ENCODE data around the gene CCDC63.
A peak's percentile ranks its signal among the peaks of the same experiment; 100 is the strongest.
"Not testable (repeated sequence)": the region's sequence is repeated elsewhere in the genome, so short reads cannot be mapped to it uniquely, and the experiment has no call there.

Gene CCDC63

DNA sequence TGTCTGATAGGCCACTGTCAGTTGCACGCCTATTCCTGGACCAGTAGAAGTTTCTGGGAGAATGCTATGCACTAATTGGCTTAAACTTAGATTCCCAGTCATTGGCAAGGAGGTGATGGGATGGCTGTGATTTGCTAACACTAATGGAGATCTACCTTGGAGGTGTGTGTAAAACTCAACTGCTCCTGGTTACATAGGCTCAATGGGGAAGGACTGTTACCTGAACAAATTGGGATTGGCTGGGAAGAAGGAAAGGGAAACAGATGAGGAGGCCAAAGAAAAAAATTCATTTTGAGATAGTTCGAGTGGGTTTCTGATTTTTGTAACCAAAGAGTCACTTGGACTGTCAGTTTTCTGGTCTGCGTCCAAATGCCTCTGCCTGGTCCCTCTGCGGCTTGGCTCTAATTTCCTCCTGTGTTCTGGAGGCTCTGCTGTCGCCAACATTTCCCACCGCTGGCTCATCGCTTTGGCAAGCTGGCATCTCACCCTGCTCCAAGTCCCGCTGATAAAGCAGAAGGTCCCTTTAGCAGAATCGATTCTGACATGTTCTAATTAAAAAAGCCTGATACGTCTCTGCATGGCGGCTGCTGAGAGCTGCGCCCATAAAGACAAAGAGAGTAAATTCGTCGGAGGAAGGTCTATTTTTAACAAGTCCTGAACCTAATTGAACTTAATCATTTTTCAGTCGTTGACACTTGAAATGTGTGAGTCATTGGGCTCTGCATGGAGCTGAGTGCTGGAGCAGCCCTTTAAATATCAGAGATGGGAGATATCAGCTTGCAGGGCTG is 2.0 kb upstream of the CCDC63 start:
- no peak for DNase-seq

DNA sequence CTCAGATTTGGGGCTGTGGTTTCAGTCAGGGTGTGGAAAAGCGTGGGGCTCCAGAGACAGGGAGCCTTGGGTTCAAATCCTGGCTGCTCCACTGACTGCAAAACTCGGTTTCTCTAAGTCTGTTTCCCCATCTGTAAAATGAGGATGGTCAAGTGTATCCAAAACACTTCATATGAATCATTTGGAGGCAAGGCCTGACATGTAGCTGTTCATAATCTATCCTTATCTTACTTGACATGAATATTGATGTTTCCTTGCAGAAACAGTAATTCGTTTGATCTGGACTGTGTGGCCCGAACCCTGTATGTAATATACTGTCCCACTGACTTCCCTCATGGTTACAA is 1.5 kb upstream of the CCDC63 start:
- no peak for DNase-seq

DNA sequence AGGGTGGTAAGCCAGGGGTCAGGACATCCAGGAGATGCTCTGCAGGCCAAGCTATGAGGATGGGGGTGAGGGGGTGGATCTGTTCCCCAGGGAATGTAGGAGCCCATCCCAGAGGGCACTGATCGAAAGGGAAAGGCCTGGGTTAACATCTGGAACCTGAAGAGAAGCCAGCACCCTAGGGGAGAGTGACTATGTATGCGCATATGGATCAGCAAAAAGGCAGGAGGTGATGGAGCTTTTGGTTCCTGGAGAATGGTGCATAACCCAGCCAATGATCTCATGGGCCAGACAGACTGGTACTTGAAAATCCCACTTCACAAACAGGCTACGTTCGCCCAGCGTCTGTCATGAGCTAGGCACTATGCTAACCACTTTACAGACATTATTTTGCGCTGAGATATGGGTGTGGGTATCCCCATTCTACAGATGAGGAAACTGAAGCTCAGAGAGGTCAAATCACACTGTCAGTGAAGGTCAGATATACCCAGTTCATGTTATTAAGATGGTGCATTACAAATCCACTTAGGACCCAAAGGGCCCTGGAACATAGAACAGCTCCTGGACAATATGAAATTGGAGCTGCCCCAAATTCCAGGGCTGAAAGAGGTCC is 1.6 kb downstream of the CCDC63 start:
- no peak for DNase-seq

DNA sequence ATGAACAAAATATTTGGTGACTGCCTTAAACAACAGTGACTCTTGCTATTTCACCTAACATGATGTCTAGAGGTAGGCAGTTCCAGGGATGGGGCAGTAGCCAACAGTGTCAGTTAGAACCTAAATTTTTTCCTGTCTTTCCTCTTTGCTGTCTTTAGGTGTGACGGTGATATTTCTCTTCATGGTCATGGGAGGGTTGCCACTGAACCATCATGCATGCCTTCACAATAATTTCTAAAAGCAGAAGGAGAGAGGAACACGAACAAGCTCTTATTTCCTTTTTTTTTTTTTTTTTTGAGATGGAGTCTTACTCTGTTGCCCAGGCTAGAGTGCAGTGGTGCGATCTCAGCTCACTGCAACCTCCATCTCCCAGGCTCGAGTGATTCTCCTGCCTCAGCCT is 2.4 kb downstream of the CCDC63 start:
- no peak for DNase-seq

DNA sequence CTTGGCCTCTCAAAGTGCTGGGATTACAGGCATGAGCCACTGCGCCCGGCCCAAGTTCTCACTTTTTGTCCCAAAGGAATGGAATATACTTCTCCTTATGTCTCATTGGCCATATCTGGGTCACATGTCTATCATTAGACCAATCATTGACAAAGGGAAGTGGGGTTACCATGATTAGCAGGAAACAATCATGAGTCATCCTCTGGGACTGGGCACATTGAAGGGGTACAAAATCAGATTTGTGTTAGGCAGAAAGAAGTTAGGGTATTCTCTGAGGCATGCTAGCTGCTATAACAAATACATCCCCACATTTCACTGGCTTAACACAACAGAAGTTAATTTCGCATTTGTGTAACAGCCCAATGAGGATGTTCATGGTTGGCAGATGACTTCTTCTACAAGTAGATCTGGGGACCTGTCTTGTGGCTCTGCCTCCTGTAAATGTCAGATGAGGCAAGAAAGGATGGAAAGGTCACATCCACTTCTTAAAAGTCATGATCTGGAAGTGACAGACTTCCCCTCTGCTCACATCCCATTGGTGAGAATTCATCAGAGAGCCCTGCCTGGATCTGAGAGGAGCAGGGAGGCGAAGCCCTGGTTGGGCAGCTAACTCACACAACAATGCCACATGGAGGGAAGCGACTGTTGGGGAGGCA is 3.1 kb downstream of the CCDC63 start:
- no peak for DNase-seq

DNA sequence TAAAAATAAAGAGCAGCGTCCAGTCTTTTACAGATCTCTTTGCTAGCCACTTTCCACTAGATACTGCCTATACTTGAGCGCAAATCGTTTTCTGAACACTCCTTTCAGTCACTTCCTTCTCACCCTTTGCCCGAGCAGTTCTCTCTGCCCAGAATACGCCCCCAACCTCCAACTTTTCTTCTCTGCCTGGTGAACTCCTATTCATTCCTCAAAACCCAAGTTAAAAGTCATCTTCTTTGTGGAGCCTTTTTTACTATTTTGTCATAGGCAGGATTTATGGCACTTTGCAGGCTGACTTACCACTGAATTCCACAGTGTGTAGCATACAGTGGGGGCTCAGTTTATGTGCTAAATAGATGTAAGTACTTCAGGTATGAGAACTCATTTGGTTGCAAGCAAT is 4.0 kb downstream of the CCDC63 start:
- DNase-seq = no peak

DNA sequence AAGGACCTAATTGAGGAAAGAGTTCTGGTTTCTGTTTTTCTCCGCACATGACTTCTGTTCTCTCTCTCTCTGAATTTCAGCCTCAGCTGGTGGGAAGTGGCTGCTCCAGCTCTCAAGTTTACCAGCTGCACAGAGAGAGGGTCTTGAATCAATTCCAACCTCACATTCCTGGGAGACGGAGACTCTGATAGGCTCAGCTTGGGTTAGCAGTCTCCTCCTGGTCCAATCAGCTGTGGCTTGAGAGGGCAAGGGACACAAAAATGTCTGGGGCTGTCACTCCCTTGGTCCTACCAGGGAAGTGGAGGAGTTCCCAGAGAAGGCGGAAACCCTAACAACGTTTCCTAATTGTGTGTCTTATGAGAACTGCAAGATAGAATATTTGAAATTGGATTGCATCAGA is 7.0 kb downstream of the CCDC63 start:
- no peak for DNase-seq

DNA sequence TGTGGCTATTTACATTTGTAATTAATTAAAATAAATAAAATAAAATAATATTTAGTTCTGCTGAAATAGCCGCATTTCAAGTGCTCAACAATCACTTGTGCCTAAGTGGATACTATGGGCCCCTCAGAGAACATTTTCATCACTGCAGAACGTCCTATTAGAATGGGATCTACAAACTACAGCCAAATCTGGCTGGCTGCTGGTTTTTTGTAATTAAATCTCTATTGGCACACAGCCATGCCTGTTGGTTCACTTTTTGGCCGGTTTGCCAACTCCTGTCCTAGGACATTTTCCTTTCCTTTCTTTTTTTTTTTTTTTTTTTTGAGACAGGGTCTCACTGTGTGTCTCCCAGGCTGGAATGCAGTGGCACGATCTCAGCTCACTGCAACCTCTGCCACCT is 9.8 kb downstream of the CCDC63 start:
- no peak for DNase-seq

DNA sequence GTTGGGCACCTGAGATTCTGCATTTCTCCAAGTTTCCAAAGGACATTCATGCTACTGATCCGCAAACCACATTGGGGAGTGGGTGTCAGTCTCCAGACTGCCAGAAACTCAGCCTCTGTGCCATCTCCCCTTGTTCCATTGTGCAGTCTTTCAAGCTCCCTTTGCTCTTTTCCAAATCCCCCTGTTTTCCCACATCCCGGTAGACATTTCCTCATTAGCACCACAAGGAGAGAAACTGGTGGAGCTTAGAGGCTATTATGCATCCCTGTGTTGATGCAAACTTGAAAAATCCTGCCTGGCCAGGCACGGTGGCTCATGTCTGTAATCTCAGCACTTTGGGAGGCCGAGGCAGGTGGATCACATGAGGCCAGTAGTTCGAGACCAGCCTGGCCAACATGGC is 10.7 kb downstream of the CCDC63 start:
- DNase-seq = no peak

DNA sequence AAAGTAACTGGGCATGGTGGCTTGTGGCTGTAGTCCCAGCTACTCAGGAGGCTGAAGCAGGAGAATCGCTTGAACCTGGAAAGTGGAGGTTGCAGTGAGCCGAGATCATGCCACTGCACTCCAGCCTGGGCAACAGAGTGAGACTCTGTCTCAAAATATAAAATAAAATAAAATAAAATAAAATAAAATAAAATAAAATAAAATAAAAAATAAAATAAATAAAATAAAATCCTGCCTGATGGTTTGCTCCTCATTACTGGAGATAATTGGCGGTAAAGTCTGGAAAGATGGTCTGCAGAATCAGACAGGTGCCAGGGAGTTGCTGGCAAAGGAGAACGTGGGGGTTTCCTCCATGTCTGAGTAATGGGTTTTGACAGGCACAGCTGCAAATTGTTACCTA is 11.2 kb downstream of the CCDC63 start:
- DNase-seq = not testable (repeated sequence)

DNA sequence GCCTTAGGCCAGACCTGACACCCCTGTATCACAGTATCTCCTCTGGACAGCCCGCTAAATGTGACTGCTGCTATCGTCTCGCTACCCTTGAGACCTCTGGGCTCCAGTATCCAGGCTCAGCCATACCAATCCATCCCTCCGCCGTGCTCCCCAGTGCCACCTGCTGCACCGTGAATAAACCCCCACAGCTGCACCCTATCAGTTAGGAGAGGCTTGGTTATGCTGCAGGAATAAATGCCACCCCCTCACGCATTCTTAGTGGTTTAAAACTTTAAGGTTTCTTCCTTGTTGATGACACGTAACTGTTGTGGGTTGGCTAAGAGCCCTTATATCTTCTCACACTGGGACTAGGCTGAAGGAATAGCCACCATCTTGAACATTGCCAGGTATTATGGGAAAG is 12.1 kb downstream of the CCDC63 start:
- no peak for DNase-seq

DNA sequence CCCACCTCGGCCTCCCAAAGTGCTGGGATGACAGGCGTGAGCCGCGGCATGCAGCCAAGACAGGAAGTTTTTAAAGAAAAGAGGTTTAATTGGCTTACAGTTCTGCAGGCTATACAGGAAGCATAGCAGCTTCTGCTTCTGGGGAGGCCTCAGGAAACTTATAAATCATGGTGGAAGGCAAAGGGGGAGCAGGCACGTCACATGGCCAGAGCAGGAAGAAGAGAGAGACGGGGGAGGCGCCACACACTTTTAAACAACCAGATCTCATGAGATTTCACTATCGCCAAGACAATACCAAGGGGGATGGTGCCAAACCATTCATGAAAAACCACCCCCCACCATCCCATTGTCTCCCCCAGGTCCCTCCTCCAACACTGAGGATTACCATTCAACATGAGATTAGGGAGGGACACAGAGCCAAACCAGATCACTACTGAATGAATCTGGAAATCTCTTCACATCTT is 14.1 kb downstream of the CCDC63 start:
- DNase-seq = peak; percentile 16

DNA sequence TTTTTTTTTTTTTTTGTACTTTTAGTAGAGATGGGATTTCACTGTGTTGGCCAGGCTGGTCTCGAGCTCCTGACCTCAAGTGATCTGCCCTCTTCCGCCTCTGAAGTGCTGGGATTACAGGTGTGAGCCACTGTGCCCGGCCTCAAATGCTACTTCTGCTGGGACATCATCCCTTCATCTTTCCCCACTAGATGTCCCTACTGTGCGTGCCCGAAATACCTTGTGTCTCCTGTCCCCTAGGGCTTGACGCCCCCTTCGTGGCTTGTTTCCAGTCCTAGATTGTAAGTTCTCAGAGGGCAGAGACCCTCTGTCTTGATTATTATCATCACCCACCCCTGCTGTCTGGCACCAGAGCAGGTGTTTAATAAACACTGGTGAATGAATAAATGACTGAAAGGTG is 14.9 kb downstream of the CCDC63 start:
- no peak for DNase-seq

DNA sequence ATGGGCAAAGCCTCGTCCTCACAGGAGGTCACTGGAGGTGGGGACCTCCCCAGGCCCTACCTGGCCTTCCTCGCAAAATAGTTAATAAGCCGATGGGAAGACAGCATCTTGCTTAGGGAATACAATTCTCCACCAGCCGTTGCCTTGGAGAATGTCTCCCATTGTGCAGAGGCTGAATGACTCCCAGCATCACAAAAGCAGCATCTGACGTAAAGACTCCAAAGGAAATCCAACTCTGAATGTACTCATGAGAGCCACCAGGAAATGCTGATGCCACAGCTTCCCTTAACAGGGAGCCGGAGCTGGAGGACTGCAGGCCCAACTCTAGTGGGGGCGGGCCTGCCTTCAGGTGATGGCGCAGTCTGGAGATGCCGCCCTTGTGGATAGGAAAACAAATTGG is 15.5 kb downstream of the CCDC63 start:
- no peak for DNase-seq

DNA sequence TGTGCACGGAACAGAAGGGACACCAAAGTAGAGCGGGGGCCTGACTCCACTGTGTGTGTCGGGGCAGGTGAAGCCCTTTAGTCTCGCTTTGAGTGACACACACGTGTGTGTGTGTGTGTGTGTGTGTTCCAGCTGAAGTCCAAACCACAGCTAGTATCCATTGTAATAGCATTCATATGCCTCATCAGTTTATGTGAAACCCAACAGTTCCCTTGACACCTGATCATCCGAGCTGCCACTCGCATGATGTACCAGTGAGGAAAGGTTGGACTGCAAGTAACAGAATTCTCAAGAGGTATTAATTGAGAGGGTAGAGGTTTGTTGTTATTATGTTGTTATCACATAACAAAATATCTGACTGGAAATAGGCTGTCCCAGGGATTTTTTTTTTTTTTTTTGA is 16.4 kb downstream of the CCDC63 start:
- DNase-seq = no peak

DNA sequence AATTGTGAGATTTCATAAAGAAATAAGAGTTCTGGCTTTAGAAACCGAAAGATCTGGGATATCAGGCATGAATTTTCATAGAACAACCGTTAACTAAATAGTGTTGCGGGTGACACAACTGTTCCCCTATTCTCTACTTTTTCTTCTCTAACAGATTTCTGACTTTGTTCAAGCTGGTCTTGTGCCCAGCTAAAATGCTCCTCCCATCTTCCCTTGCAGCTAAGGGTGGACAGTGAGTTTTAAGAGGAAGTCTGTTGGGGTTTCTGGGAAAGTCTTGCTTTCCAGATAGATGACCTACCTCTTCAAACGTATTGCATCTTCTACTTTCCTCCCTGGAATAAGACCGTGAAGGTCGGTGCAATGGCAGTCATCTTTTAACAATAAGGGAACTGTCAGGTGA is 18.7 kb downstream of the CCDC63 start:
- DNase-seq = no peak

DNA sequence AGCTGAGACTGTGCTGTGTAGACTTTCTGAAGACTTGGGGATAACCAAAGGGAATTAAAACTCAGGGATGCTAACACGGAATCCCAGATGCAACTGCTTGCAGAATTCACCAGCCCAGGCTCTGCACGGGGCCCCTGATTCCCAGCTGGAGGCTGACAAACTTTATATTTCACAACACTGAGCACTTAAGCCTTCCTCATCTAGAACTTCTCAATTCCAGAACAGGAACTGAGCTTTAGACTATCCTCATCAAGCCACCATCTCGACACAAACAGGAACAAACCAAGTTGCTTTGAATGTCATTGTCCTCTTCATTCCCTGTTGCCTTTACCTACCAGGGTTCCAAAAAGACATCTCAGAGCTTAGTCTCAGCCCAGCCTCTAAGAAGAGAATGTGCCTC is 22.2 kb downstream of the CCDC63 start:
- no peak for DNase-seq

DNA sequence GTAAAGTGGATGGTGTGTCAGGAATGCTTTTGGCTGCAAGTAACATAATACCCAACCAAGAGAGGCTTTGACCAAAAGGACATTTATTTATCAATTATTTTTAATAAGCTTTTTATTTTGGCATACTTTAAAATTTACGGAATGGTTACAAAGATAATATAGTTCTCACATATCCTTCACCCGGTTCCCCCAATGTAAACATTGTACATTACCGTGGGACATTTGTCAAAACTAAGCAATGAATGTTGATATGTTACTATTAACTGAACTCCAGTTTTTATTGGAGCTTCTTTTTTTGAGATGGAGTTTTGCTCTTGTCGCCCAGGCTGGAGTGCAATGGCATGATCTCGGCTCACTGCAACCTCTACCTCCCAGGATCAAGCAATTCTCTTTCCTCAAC is 23.0 kb downstream of the CCDC63 start:
- no peak for DNase-seq

DNA sequence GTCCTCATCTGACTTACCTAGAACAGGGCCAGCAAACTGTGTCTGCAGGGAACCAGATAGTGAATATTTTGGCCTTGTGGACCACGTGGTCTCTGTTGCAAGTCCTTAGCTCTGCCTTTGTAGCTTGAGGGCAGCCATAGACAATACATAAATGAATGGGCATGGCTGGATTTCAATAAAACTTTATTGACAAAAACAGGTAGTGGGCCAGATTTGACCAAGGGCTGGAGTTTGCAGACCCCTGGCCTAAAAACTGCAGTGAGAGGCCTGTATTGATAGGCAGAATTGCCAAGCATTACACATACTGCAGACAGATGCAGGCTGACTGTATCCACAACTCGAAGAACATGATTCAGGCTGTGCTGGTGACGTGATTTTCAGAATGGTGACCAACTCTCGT is 25.3 kb downstream of the CCDC63 start:
- DNase-seq = no peak

DNA sequence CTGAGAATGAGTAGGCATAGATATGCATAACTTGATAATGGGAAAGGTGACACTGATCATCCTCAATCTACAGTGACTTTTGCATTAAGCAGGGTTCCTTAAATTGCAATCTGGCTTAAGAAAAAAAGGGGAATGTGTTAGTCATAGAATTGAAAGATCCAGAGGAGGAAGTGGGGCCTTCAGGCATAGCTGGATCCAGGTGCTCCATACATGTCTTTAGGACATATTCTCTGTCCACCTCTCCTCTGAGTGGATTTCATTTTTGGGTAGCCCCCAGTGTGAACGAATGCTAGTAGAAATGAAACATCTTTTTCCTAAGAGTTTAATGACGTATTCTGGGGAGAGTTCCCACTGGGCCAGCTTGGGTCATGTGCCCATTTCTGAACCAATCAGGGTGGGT is 27.6 kb downstream of the CCDC63 start:
- DNase-seq = no peak

DNA sequence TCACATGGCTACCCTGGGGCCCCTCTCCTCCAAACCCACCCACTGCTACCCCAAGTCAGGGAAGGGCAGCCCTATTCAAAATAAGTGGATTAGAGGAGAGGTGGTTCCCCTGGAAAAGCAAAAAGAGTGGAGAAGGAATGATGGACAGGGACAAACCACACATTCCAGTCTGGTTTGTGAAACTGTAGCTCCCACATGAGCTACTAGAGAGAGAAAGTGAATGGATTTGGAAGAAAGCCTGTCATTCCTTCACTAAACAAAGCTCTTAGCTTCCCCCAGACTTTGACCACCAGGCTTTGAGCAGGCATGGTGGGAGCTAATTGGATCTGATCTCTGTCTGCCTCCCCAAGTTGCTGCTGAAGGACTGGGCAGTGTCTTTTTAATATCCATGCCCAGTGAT is 28.0 kb downstream of the CCDC63 start:
- no peak for DNase-seq

DNA sequence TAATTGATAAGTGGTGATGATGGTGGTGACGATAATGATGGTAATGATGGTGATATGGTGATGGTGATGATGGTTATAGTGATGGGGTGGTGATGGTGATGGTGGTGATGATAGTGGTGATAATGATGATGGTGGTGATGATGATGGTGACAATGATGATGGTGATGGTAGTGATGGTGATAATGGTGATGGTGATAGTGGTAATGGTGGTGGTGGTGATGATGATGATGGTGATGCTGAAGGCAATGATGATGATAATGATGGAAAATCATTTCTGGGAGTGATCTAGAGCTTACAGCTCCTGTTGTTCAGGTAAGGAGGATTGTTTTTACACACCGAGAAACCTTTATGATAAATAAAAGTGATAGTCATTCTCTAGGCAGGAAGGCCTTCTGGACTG is 33.9 kb downstream of the CCDC63 start:
- DNase-seq = no peak

DNA sequence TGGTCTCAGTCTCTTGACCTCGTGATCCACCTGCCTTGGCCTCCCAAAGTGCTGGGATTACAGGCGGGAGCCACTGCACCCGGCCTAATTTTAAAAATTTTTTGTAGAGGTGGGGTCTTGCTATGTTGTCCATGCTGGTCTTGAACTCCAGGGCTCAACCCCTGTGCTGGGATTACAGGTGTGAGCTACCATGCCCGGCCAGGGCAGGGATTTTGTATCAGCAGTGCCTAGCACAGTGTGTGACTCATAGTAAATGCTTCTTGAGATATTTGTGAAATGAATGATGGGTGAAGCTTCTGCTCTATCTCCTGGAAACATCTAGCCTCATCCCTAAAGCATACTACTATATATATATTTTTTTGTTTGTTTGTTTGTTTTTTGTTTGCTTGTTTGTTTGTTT is 36.5 kb downstream of the CCDC63 start:
- DNase-seq = no peak

DNA sequence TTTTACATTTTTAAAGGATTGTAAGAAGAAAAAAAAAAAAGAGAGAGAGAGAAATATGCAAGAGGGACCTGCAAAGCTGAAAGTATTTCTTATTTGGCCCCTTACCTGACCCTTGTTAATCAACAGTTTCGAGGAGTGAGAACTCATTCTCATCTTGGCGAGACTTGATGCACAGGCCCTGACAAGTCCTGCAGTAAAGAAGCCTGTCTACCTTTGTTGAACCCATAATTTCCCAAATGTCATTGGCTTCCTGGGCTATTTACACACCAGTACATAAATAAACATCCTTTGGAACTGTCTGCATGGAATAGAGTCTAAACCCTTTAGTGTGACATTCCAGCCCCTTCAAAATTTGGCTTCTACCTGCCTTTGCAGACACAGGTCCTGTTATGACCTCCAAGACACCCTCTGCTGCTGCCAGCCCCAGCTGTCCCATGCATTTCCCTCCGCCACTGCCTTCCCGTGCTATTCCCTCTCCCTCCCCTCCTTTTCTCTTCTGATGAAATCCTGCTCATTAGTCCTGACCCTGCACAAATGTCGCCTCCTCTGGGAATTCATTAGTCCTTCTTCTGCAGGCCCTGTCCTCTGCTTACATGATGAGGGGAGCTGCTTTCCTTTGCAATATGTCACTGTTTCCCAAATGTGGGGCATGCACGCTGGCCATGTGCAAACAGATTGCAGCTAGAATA is 38.5 kb downstream of the CCDC63 start:
- DNase-seq = no peak

All from NCI-H1436 treated with DMSO at 0.1 percent for 48 hours (cell line).